Hepatocyte (in vitro differentiated cells): ENCODE measurements around the gene SCNN1B. TPM values are rescaled to one million over a fixed set of nuclear protein-coding genes. Genes with fewer than 3 reads are reported as not detected.

Source experiments
- DNase-seq: peaks from one replicate; pipeline ENCODE4 v3.0.0-alpha.2; 2016; ENCODE audit warnings: low spot score
- H2AFZ ChIP-seq: fragments of 200-600 bp; sonication (generic); 2 replicates; pipeline ENCODE4 v1.6.0; 2016; ENCODE audit warnings: antibody characterized with exemption, mild to moderate bottlenecking
- H3K27ac ChIP-seq: fragments of 200-600 bp; sonication (generic); 2 replicates; pipeline ENCODE4 v1.5.1; 2016; ENCODE audit warnings: mild to moderate bottlenecking
- H3K27me3 ChIP-seq: fragments of 200-600 bp; sonication (generic); 2 replicates; pipeline ENCODE4 v1.6.1; 2016
- H3K36me3 ChIP-seq: fragments of 200-600 bp; sonication (generic); replicated peaks from 2 replicates; pipeline ENCODE4 v1.5.1; 2016; ENCODE audit warnings: low read depth; ENCODE audit not compliant: insufficient read depth
- H3K4me1 ChIP-seq: fragments of 200-600 bp; sonication (generic); 2 replicates; pipeline ENCODE4 v1.5.1; 2016; ENCODE audit warnings: mild to moderate bottlenecking, moderate library complexity; ENCODE audit not compliant: insufficient read depth
- H3K4me2 ChIP-seq: fragments of 200-600 bp; sonication (generic); 2 replicates; pipeline ENCODE4 v1.6.0; 2016
- H3K4me3 ChIP-seq: fragments of 200-600 bp; sonication (generic); 2 replicates; pipeline ENCODE4 v1.5.1; 2016; ENCODE audit warnings: mild to moderate bottlenecking
- H3K79me2 ChIP-seq: fragments of 200-600 bp; sonication (generic); 2 replicates; pipeline ENCODE4 v1.6.0; 2017; ENCODE audit warnings: mild to moderate bottlenecking
- H3K9me2 ChIP-seq: fragments of 200-600 bp; sonication (generic); replicated peaks from 2 replicates; pipeline ENCODE4 v1.6.0; 2017; ENCODE audit warnings: mild to moderate bottlenecking; ENCODE audit not compliant: insufficient read depth
- H3K9me3 ChIP-seq: fragments of 200-600 bp; sonication (generic); 2 replicates; pipeline ENCODE4 v1.5.1; 2016; ENCODE audit warnings: low read depth, mild to moderate bottlenecking
- H4K20me1 ChIP-seq: fragments of 200-600 bp; sonication (generic); 2 replicates; pipeline ENCODE4 v1.6.0; 2016; ENCODE audit warnings: mild to moderate bottlenecking; ENCODE audit not compliant: insufficient read depth, poor library complexity, severe bottlenecking
- CTCF ChIP-seq: fragments of 200-600 bp; sonication (generic); IDR thresholded peaks from 2 replicates; pipeline ENCODE4 v1.5.1; 2016; ENCODE audit warnings: antibody characterized with exemption, mild to moderate bottlenecking; ENCODE audit not compliant: poor library complexity
- EZH2 ChIP-seq: fragments of 200-600 bp; sonication (generic); IDR thresholded peaks from 2 replicates; pipeline ENCODE4 v1.6.1; 2016; ENCODE audit warnings: antibody characterized with exemption, mild to moderate bottlenecking, borderline replicate concordance
- EZH2phosphoT487 ChIP-seq: fragments of 200-600 bp; sonication (generic); IDR thresholded peaks from one replicate; pipeline ENCODE4 v1.6.1; 2018; ENCODE audit warnings: antibody characterized with exemption, mild to moderate bottlenecking, low read depth, moderate library complexity; ENCODE audit not compliant: unreplicated experiment, severe bottlenecking
- WGBS: methylation state at CpG from one replicate; pipeline ENCODE4 v1.1.6; 2016; ENCODE audit warnings: low lambda C conversion rate; ENCODE audit errors: missing lambda C conversion rate; 5-methylcytosine and 5-hydroxymethylcytosine counted together
- polyA plus RNA-seq: library from polyadenylated mRNA; unstranded; fragments of >200 nt; fragmentation: Nextera tagmentation; extraction: Ambion mirVana; gene quantifications from 2 replicates; pipeline ENCODE4 v1.2.1, GENCODE V29; 2016
- total RNA-seq: library from RNA; depleted of rRNA; stranded (reverse); fragments of >200 nt; gene quantifications from 2 replicates; pipeline ENCODE4 v1.2.3, GENCODE V29; 2014

Gene SCNN1B
- total and polyA plus RNA-seq, 2 experiments from 2014 or later = 0.23 to 0.85 TPM

- 73% methylated on average over 5 of the region's 5 CpGs for WGBS
- H2AFZ ChIP-seq = no peak overlapping the region
- TF ChIP-seq CTCF (no peak), EZH2 (no peak), EZH2phosphoT487 (no peak)
- H3K9me2 ChIP-seq = no peaks in the 10 kb centered on the region
- no peaks in the 10 kb centered on the region for H3K4me1 ChIP-seq
- H3K9me3 ChIP-seq = no peaks in the 10 kb centered on the region
- no peak overlapping the region for H3K4me2 ChIP-seq
- no peaks in the 10 kb centered on the region for H3K36me3 ChIP-seq
- no peak overlapping the region for H3K27ac ChIP-seq
- no peaks in the 10 kb centered on the region for H3K79me2 ChIP-seq
- H3K27me3 ChIP-seq = peaks cover 9% of the 10 kb centered on the region
- no peaks in the 10 kb centered on the region for H4K20me1 ChIP-seq
- DNase-seq = no peak
- no peak overlapping the region for H3K4me3 ChIP-seq
Measured at GRCh38 chr16:23368469-23368868, 66.4 kb downstream of the SCNN1B start.

GRCh38 chr16:23369416-23369815, 67.3 kb downstream of the SCNN1B start:
- DNase-seq = no peak
- H3K27ac ChIP-seq = no peak overlapping the region
- H3K79me2 ChIP-seq = no peaks in the 10 kb centered on the region
- 79% methylated on average over 7 of the region's 7 CpGs for WGBS
- H3K4me1 ChIP-seq = no peaks in the 10 kb centered on the region
- no peak overlapping the region for H3K4me2 ChIP-seq
- no peaks in the 10 kb centered on the region for H3K36me3 ChIP-seq
- no peaks in the 10 kb centered on the region for H3K9me2 ChIP-seq
- H3K9me3 ChIP-seq = no peaks in the 10 kb centered on the region
- no peak for TF ChIP-seq CTCF
- H2AFZ ChIP-seq = no peak overlapping the region
- H4K20me1 ChIP-seq = no peaks in the 10 kb centered on the region
- peaks cover 9% of the 10 kb centered on the region for H3K27me3 ChIP-seq
- no peak overlapping the region for H3K4me3 ChIP-seq

GRCh38 chr16:23371368-23371767, 69.3 kb downstream of the SCNN1B start:
- Histone ChIP-seq H3K9me2 (no peaks in the 10 kb centered on the region), H4K20me1 (no peaks in the 10 kb centered on the region), H3K27me3 (peaks cover 9% of the 10 kb centered on the region), H3K36me3 (no peaks in the 10 kb centered on the region), H2AFZ (no peak overlapping the region), H3K4me3 (no peak overlapping the region), H3K79me2 (no peaks in the 10 kb centered on the region), H3K9me3 (no peaks in the 10 kb centered on the region), H3K27ac (no peak overlapping the region), H3K4me1 (no peaks in the 10 kb centered on the region), H3K4me2 (no peak overlapping the region)
- 87% methylated on average over 8 of the region's 9 CpGs for WGBS
- TF ChIP-seq EZH2 (no peak), CTCF (no peak), EZH2phosphoT487 (no peak)
- no peak for DNase-seq

GRCh38 chr16:23373436-23374219, 71.5 kb downstream of the SCNN1B start:
- Histone ChIP-seq H4K20me1 (no peaks in the 10 kb centered on the region), H3K79me2 (no peaks in the 10 kb centered on the region), H3K27ac (no peak overlapping the region), H3K4me2 (no peak overlapping the region), H3K4me3 (no peak overlapping the region), H2AFZ (no peak overlapping the region), H3K9me2 (no peaks in the 10 kb centered on the region), H3K9me3 (no peaks in the 10 kb centered on the region), H3K27me3 (peaks cover 9% of the 10 kb centered on the region), H3K36me3 (no peaks in the 10 kb centered on the region), H3K4me1 (no peaks in the 10 kb centered on the region)
- no peak for DNase-seq
- WGBS = 88% methylated on average over 13 of the region's 13 CpGs
- no peak for TF ChIP-seq EZH2phosphoT487
- no peak for TF ChIP-seq CTCF
- no peak for TF ChIP-seq EZH2
